ENCODE results near the gene FIBIN. TPM values are rescaled to one million over a fixed set of nuclear protein-coding genes. Genes with fewer than 3 reads are reported as not detected.

Gene FIBIN
- total and polyA plus RNA-seq, 8 donors = 2.7 to 42.6 (median 5.3) TPM

- no peaks in the 10 kb centered on the region for H3K27me3 ChIP-seq
- 39 to 59% (median 54%) methylated on average over 3 of the region's 3 CpGs for WGBS, 5 donors
- peak overlapping the region in 4 of 5 donors; percentile 46 to 60 (median 58) for H3K27ac ChIP-seq
- TF ChIP-seq EP300 (IDR thresholded peaks at IDR 0.05) (no peak), POLR2AphosphoS5 (IDR thresholded peaks at IDR 0.05) (no peak), CTCF (IDR thresholded peaks at IDR 0.05) (no peak), POLR2A (IDR thresholded peaks at IDR 0.05) (no peak)
- intact Hi-C loops (cut with DNase I; ENCODE audit: low total_unique reads) = no loop called here
- H3K4me3 ChIP-seq = no peak overlapping the region
- H3K4me1 ChIP-seq = peaks cover 0 to 26% (median 4%) of the 10 kb centered on the region in 4 donors
- no peaks in the 10 kb centered on the region for H3K9me3 ChIP-seq
- H3K36me3 ChIP-seq = no peaks in the 10 kb centered on the region
- no peak for DNase-seq
Observed at GRCh38 chr11:26947904-26948639, 45.8 kb upstream of the FIBIN start.

DNA sequence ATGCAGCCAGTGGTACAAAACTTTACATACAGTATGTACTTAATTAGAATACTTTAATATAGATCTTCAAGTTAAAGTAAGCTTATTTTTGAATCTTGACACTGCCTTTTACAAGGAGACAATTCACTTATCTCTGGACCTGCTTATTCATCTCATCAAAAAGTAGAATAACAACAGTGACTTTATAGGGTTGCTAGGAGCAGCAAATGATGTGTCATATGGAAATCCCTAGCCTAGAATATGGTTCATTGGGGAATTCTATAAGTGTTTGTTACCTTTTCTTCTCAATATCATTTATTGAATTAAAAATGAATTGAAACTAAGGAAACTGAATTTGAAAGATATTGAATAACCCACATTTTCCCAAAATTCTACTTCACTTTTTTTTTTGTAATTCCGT, 45.0 kb upstream of the FIBIN start:
- DNase-seq = no peak
- Histone ChIP-seq H3K27me3 (no peaks in the 10 kb centered on the region), H3K4me1 (peaks cover 0 to 26% (median 4%) of the 10 kb centered on the region in 4 donors), H3K36me3 (no peaks in the 10 kb centered on the region), H3K4me3 (no peak overlapping the region), H3K27ac (peak overlapping the region in 3 of 5 donors; percentile 56 to 60 (median 60)), H3K9me3 (no peaks in the 10 kb centered on the region)
- WGBS, 5 donors = 77 to 98% (median 92%) methylated on average over 1 of the region's 1 CpG
- intact Hi-C loops (cut with DNase I; ENCODE audit: low total_unique reads) = no loop called here
- TF ChIP-seq CTCF (IDR thresholded peaks at IDR 0.05) (no peak), EP300 (IDR thresholded peaks at IDR 0.05) (no peak), POLR2A (IDR thresholded peaks at IDR 0.05) (no peak), POLR2AphosphoS5 (IDR thresholded peaks at IDR 0.05) (no peak)

DNA sequence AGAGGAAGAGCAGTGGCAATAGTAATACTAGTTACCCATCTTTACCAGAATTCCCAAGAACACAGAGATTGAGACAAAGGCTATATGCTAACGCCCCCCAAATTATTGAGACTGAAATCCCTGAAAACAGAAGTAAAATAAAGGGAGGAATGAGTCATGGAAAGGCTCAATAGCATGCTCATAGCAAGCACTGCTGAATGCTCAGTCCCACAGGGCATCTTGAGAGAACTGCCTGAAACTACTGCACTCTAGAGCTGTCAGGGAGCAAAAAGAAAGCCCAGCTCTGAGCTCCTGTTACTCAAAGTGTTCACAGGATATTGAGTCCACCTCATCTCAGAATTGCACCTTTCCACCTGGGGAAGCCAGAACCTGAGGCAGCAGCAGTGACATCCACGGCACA, 44.1 kb upstream of the FIBIN start:
- intact Hi-C loops (cut with DNase I; ENCODE audit: low total_unique reads) = no loop called here
- Histone ChIP-seq H3K36me3 (no peaks in the 10 kb centered on the region), H3K27me3 (no peaks in the 10 kb centered on the region), H3K4me3 (no peak overlapping the region), H3K4me1 (peaks cover 0 to 26% (median 4%) of the 10 kb centered on the region in 4 donors), H3K27ac (peak overlapping the region in 1 of 5 donors; percentile 48), H3K9me3 (no peaks in the 10 kb centered on the region)
- no peak for DNase-seq
- TF ChIP-seq EP300 (IDR thresholded peaks at IDR 0.05) = no peak
- TF ChIP-seq CTCF (IDR thresholded peaks at IDR 0.05) = no peak
- no peak for TF ChIP-seq POLR2A (IDR thresholded peaks at IDR 0.05)
- no peak for TF ChIP-seq POLR2AphosphoS5 (IDR thresholded peaks at IDR 0.05)
- 47 to 75% (median 62%) methylated on average over 1 to 2 of the region's 2 CpGs for WGBS, 5 donors

- Histone ChIP-seq H3K4me3 (no peak overlapping the region), H3K4me1 (peaks cover 0 to 26% (median 4%) of the 10 kb centered on the region in 4 donors), H3K27me3 (no peaks in the 10 kb centered on the region), H3K9me3 (no peaks in the 10 kb centered on the region), H3K27ac (peak overlapping the region in 1 of 5 donors; percentile 48), H3K36me3 (no peaks in the 10 kb centered on the region)
- 66 to 86% (median 80%) methylated on average over 5 of the region's 5 CpGs for WGBS, 5 donors
- intact Hi-C loops (cut with DNase I; ENCODE audit: low total_unique reads) = no loop called here
- DNase-seq = peak in 1 of 2 donors; percentile 26
- TF ChIP-seq POLR2AphosphoS5 (IDR thresholded peaks at IDR 0.05) (peak in 2 of 3 donors; percentile 46 to 50), CTCF (IDR thresholded peaks at IDR 0.05) (no peak)
Observed at GRCh38 chr11:26950260-26950719, 43.6 kb upstream of the FIBIN start.
